GM23248 (cell line): ENCODE measurements around the gene SPATC1L. TPM values are rescaled to one million over a fixed set of nuclear protein-coding genes. Genes with fewer than 3 reads are reported as not detected.

Source experiments
- DNase-seq: peaks from one replicate; pipeline ENCODE4 v3.0.0-alpha.2; 2015
- H2AFZ ChIP-seq: fragments of 200-600 bp; sonication (generic); 2 replicates; pipeline ENCODE4 v1.6.1; 2016; ENCODE audit warnings: antibody characterized with exemption
- H3F3A ChIP-seq: fragments of 200-600 bp; sonication (generic); 2 replicates; pipeline ENCODE4 v1.6.1; 2016; ENCODE audit warnings: mild to moderate bottlenecking, antibody characterized with exemption, mixed run types; ENCODE audit not compliant: insufficient read depth
- H3K27ac ChIP-seq: fragments of 200-600 bp; sonication (generic); 2 replicates; pipeline ENCODE4 v1.5.1; 2016; ENCODE audit warnings: mild to moderate bottlenecking
- H3K27me3 ChIP-seq: fragments of 200-600 bp; sonication (generic); replicated peaks from 2 replicates; pipeline ENCODE4 v1.6.1; 2016; ENCODE audit warnings: mild to moderate bottlenecking; ENCODE audit not compliant: insufficient read depth
- H3K36me3 ChIP-seq: fragments of 200-600 bp; sonication (generic); 2 replicates; pipeline ENCODE4 v1.6.1; 2016; ENCODE audit warnings: low read depth, mild to moderate bottlenecking
- H3K4me1 ChIP-seq: fragments of 200-600 bp; sonication (generic); 2 replicates; pipeline ENCODE4 v1.6.1; 2016; ENCODE audit warnings: mild to moderate bottlenecking; ENCODE audit not compliant: insufficient read depth
- H3K4me2 ChIP-seq: fragments of 200-600 bp; sonication (generic); one replicate; pipeline ENCODE4 v1.6.1; 2016; ENCODE audit warnings: mild to moderate bottlenecking; ENCODE audit not compliant: unreplicated experiment
- H3K4me3 ChIP-seq: fragments of 200-600 bp; sonication (generic); 2 replicates; pipeline ENCODE4 v1.5.1; 2016; ENCODE audit warnings: mild to moderate bottlenecking
- H3K79me2 ChIP-seq: fragments of 200-600 bp; sonication (generic); 2 replicates; pipeline ENCODE4 v1.6.1; 2016; ENCODE audit warnings: mild to moderate bottlenecking; ENCODE audit not compliant: insufficient read depth
- H3K9ac ChIP-seq: fragments of 200-600 bp; sonication (generic); 2 replicates; pipeline ENCODE4 v1.6.1; 2016; ENCODE audit warnings: mild to moderate bottlenecking
- H3K9me2 ChIP-seq: fragments of 200-600 bp; sonication (generic); 2 replicates; pipeline ENCODE4 v1.6.1; 2016; ENCODE audit warnings: mixed run types, mild to moderate bottlenecking, moderate library complexity; ENCODE audit not compliant: insufficient read depth
- H3K9me3 ChIP-seq: fragments of 200-600 bp; sonication (generic); one replicate; pipeline ENCODE4 v1.6.1; 2017; ENCODE audit warnings: low read depth
- H4K20me1 ChIP-seq: fragments of 200-600 bp; sonication (generic); 2 replicates; pipeline ENCODE4 v1.6.0; 2016; ENCODE audit not compliant: insufficient read depth
- EZH2 ChIP-seq: fragments of 200-600 bp; sonication (generic); IDR thresholded peaks from 2 replicates; pipeline ENCODE4 v1.6.1; 2018; ENCODE audit warnings: antibody characterized with exemption, mild to moderate bottlenecking; ENCODE audit not compliant: insufficient read depth, poor library complexity, severe bottlenecking
- EZH2phosphoT487 ChIP-seq: fragments of 200-600 bp; sonication (generic); IDR thresholded peaks from 2 replicates; pipeline ENCODE4 v1.6.1; 2018; ENCODE audit warnings: antibody characterized with exemption, moderate library complexity, mild to moderate bottlenecking, low read depth; ENCODE audit not compliant: insufficient read depth
- WGBS, 2 experiments: methylation state at CpG; one replicate each; pipeline ENCODE4 v1.1.6; 2015 to 2017; ENCODE audit warnings: low lambda C conversion rate in 2 of 2, low coverage in 1 of 2; ENCODE audit errors: missing lambda C conversion rate in 2 of 2; 5-methylcytosine and 5-hydroxymethylcytosine counted together
- in situ Hi-C: fragments of 300-500 bp; cut with MboI; formaldehyde crosslinking; loops from 2 replicates; pipeline ENCODE4 v1.15.0; 2020
- polyA plus RNA-seq: library from polyadenylated mRNA; unstranded; fragments of >200 nt; fragmentation: Nextera tagmentation; extraction: Ambion mirVana; gene quantifications from 2 replicates; pipeline ENCODE4 v1.2.1, GENCODE V29; 2016
- total RNA-seq: library from RNA; depleted of rRNA; stranded (reverse); fragments of >200 nt; shearing (Covaris generic); gene quantifications from 2 replicates; pipeline ENCODE4 v1.2.3, GENCODE V29; 2014

The SPATC1L gene
- total and polyA plus RNA-seq, 2 experiments from 2014 or later = 5.2 to 15.7 TPM

DNA sequence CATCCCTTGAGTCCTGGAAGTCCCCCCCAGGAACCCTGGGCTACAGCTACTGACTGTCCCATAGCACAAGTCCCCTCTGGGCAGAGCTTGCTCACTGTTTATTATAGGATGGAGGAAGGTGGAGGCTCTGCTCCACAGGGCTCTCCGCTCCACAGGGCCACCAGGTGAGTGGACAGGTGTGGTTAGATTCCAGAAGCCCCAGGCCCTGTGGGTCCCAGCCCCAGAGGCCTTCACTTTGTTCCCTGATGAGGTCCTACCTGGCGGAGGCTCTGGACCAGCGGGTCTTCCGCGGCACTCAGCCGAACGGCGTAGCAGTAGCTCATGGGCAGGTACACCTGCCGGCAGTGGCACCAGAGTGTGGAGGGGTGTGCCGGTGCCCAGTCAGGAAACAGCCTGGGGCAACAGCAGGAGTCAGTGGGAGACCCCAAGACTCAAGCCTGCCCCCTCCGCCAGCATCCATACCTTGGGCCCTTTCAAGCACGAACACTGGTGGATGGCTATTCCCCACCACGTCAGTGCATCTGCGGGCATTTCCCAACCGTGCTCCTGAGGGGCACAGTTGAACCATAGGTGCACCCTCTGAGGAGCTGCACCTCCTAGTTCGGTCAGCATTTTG lies 32.0 kb upstream of the SPATC1L start:
- Histone ChIP-seq H2AFZ (no peak overlapping the region), H3K4me2 (no peak overlapping the region), H3K9me2 (no peaks in the 10 kb centered on the region), H3K9me3 (no peaks in the 10 kb centered on the region), H3K4me1 (no peaks in the 10 kb centered on the region), H3K27me3 (no peaks in the 10 kb centered on the region), H3K27ac (no peak overlapping the region), H3K79me2 (no peaks in the 10 kb centered on the region), H4K20me1 (no peaks in the 10 kb centered on the region), H3K36me3 (no peaks in the 10 kb centered on the region), H3K9ac (no peak overlapping the region), H3K4me3 (no peak overlapping the region), H3F3A (no peaks in the 10 kb centered on the region)
- in situ Hi-C loops = no loop called here
- TF ChIP-seq EZH2 = no peak
- no peak for TF ChIP-seq EZH2phosphoT487
- WGBS, 2 experiments = 98 to 99% methylated on average over 16 of the region's 16 CpGs
- no peak for DNase-seq

- 78 to 81% methylated on average over 19 to 20 of the region's 20 CpGs for WGBS, 2 experiments
Measured at GRCh38 chr21:46215436-46216131, 31.3 kb upstream of the SPATC1L start.

GRCh38 chr21:46214478-46215340 lies 30.4 kb upstream of the SPATC1L start:
- TF ChIP-seq EZH2phosphoT487 (no peak), EZH2 (no peak)

More at GRCh38 chr21:46215436-46216131, 31.3 kb upstream of the SPATC1L start:
- Histone ChIP-seq H3K9ac (no peak overlapping the region), H3K9me2 (no peaks in the 10 kb centered on the region), H3K4me1 (no peaks in the 10 kb centered on the region), H2AFZ (no peak overlapping the region), H3K4me3 (no peak overlapping the region), H3K36me3 (no peaks in the 10 kb centered on the region), H3K9me3 (no peaks in the 10 kb centered on the region), H3K27me3 (no peaks in the 10 kb centered on the region), H3F3A (no peaks in the 10 kb centered on the region), H3K27ac (no peak overlapping the region), H3K79me2 (no peaks in the 10 kb centered on the region), H3K4me2 (no peak overlapping the region), H4K20me1 (no peaks in the 10 kb centered on the region)
- TF ChIP-seq EZH2phosphoT487 (no peak), EZH2 (no peak)
- in situ Hi-C loops = no loop called here
- DNase-seq = no peak

GRCh38 chr21:46213620-46214286 lies 29.5 kb upstream of the SPATC1L start:
- in situ Hi-C loops = no loop called here
- no peak for TF ChIP-seq EZH2
- TF ChIP-seq EZH2phosphoT487 = no peak
- Histone ChIP-seq H3K79me2 (no peaks in the 10 kb centered on the region), H4K20me1 (no peaks in the 10 kb centered on the region), H3K9me2 (no peaks in the 10 kb centered on the region), H3F3A (no peaks in the 10 kb centered on the region), H3K4me2 (no peak overlapping the region), H3K36me3 (no peaks in the 10 kb centered on the region), H3K27me3 (no peaks in the 10 kb centered on the region), H3K9me3 (no peaks in the 10 kb centered on the region), H3K9ac (no peak overlapping the region), H3K4me3 (no peak overlapping the region), H2AFZ (no peak overlapping the region), H3K27ac (no peak overlapping the region), H3K4me1 (no peaks in the 10 kb centered on the region)
- no peak for DNase-seq
- 81 to 84% methylated on average over 15 of the region's 15 CpGs for WGBS, 2 experiments

More at GRCh38 chr21:46214478-46215340, 30.4 kb upstream of the SPATC1L start:
- Histone ChIP-seq H3K9me3 (no peaks in the 10 kb centered on the region), H3K27ac (no peak overlapping the region), H4K20me1 (no peaks in the 10 kb centered on the region), H3K36me3 (no peaks in the 10 kb centered on the region), H3K9me2 (no peaks in the 10 kb centered on the region), H3K27me3 (no peaks in the 10 kb centered on the region), H3F3A (no peaks in the 10 kb centered on the region), H2AFZ (no peak overlapping the region), H3K4me3 (no peak overlapping the region), H3K4me1 (no peaks in the 10 kb centered on the region), H3K4me2 (no peak overlapping the region), H3K79me2 (no peaks in the 10 kb centered on the region), H3K9ac (no peak overlapping the region)
- DNase-seq = no peak
- 74 to 77% methylated on average over 27 of the region's 27 CpGs for WGBS, 2 experiments
- in situ Hi-C loops = no loop called here
